ENCODE data around the gene TPM2. TPM values are rescaled to one million over a fixed set of nuclear protein-coding genes. Genes with fewer than 3 reads are reported as not detected.

TPM2 gene
- total and polyA plus RNA-seq, 4 donors: 4.2 to 31.4 (median 14.0) TPM

GRCh38 chr9:35682051-35682450, 7.7 kb downstream of the TPM2 start (continued):
- no peak for TF ChIP-seq HNF4A (conservative IDR thresholded peaks at IDR 0.05)
- TF ChIP-seq CTCF (IDR thresholded peaks at IDR 0.05; ENCODE audit: low read depth, low read length, missing input control): no peak
- no peak for TF ChIP-seq JUND (IDR thresholded peaks at IDR 0.05)
- no peak for TF ChIP-seq HNF4G (IDR thresholded peaks at IDR 0.05)
- no peak for TF ChIP-seq EGR1 (IDR thresholded peaks at IDR 0.05; ENCODE audit: low read depth in 2 of 2)

GRCh38 chr9:35681341-35682002, 8.3 kb downstream of the TPM2 start:
- no peak for TF ChIP-seq TAF1 (conservative IDR thresholded peaks at IDR 0.05)
- no peak for TF ChIP-seq NR2F2 (IDR thresholded peaks at IDR 0.05)
- TF ChIP-seq CTCF (IDR thresholded peaks at IDR 0.05; ENCODE audit: low read depth, low read length, missing input control): no peak
- no peak for TF ChIP-seq ZBTB33 (IDR thresholded peaks at IDR 0.05)
- TF ChIP-seq JUND (IDR thresholded peaks at IDR 0.05): no peak
- no peak for TF ChIP-seq ATF3 (IDR thresholded peaks at IDR 0.05)
- TF ChIP-seq GABPA (IDR thresholded peaks at IDR 0.05 in 1 of 2, conservative IDR thresholded peaks at IDR 0.05 in 1 of 2): no peak
- no peak for TF ChIP-seq RAD21 (IDR thresholded peaks at IDR 0.05)
- no peak for TF ChIP-seq FOXA1 (IDR thresholded peaks at IDR 0.05)
- no peak for TF ChIP-seq REST (IDR thresholded peaks at IDR 0.05)
- TF ChIP-seq EGR1 (IDR thresholded peaks at IDR 0.05; ENCODE audit: low read depth in 2 of 2): no peak
- TF ChIP-seq RXRA (IDR thresholded peaks at IDR 0.05): no peak
- no peak for TF ChIP-seq HNF4G (IDR thresholded peaks at IDR 0.05)
- no peak for TF ChIP-seq FOXA2 (IDR thresholded peaks at IDR 0.05)
- TF ChIP-seq YY1 (IDR thresholded peaks at IDR 0.05): no peak
- no peak for TF ChIP-seq MAX (IDR thresholded peaks at IDR 0.05)
- TF ChIP-seq HNF4A (conservative IDR thresholded peaks at IDR 0.05): no peak
- TF ChIP-seq SP1 (IDR thresholded peaks at IDR 0.05): no peak
- 82% methylated on average over 3 of the region's 3 CpGs for WGBS
- no peaks in the 10 kb centered on the region for H3K27me3 ChIP-seq (ENCODE audit: control insufficient read depth in 4 of 4, insufficient read depth in 4 of 4, low read length in 3 of 4)
- no peaks in the 10 kb centered on the region for H3K9me3 ChIP-seq (ENCODE audit: control insufficient read depth in 4 of 4, low read length in 3 of 4)
- no peak for DNase-seq (ENCODE audit: low spot score)
- H3K27ac ChIP-seq (ENCODE audit: low read depth in 1 of 2, low read length in 2 of 2): no peak overlapping the region
- H3K4me3 ChIP-seq (ENCODE audit: low read depth in 1 of 3, low read length in 3 of 3): no peak overlapping the region
- H3K9ac ChIP-seq (ENCODE audit: low read depth in 1 of 2, low read length in 2 of 2): no peak overlapping the region
- no peaks in the 10 kb centered on the region for H3K4me1 ChIP-seq (ENCODE audit: control insufficient read depth in 4 of 4, insufficient read depth in 4 of 4, low read length in 3 of 4)
- no peaks in the 10 kb centered on the region for H3K36me3 ChIP-seq (ENCODE audit: control insufficient read depth in 4 of 4, insufficient read depth in 3 of 4, low read depth in 1 of 4, low read length in 3 of 4)
